ENCODE measurements around the gene SLC25A20.

SLC25A20 gene

GRCh38 chr3:48896936-48897335 lies 1.7 kb downstream of the SLC25A20 start:
- Histone ChIP-seq H3K4me3 (ENCODE audit: low read depth, low read length) (no peak overlapping the region), H3K36me3 (ENCODE audit: control insufficient read depth, insufficient read depth, low read length) (no peaks in the 10 kb centered on the region), H3K27me3 (ENCODE audit: control insufficient read depth, insufficient read depth, low read length) (no peaks in the 10 kb centered on the region), H3K9me3 (ENCODE audit: control insufficient read depth, insufficient read depth, low read length) (no peaks in the 10 kb centered on the region), H3K4me1 (ENCODE audit: control insufficient read depth, insufficient read depth, low read length) (peaks cover 7% of the 10 kb centered on the region; the same call in 1 of the 2 replicates), H3K27ac (ENCODE audit: low read depth, low read length) (no peak overlapping the region), H3K9ac (ENCODE audit: low read depth, low read length) (no peak overlapping the region)

DNA sequence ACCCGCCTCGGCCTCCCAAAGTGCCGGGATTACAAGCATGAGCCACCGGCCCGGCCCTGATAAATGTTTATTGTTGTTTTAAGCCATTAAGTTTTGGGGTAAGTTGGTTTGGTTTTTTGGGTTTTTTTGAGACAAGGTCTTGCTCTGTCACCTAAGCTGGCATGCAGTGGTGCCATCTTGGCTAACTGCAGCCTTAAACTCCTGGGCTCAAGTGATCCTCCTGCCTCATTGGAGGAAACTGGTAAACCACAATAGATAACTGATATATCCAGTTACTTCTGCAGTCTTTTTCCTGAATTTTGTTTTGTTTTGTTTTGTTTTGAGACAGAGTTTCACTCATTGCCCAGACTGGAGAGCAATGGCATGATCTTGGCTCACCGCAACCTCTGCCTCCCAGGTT lies 4.2 kb downstream of the SLC25A20 start:
- H3K27me3 ChIP-seq (ENCODE audit: control insufficient read depth, insufficient read depth, low read length) = no peaks in the 10 kb centered on the region
- H3K4me3 ChIP-seq (ENCODE audit: low read depth, low read length) = no peak overlapping the region

DNA sequence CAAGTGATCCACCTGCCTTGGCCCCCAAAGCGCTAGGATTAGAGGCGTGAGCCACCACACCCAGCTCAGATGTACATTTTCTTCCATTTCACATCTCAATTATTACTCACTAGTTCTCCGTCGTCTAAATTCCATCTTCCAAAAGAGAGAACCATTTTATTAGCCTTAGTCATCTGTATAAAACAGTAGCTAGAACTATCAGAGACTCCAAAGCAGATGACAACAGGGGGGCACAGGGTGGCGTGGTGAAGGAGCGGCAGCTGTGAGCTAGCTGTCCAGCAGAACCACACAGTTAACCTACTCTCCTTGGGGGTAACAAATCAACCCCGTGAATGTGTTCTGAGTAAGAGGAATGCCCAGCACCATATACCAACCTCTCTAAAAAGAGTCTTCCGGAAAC lies 7.1 kb downstream of the SLC25A20 start:
- Histone ChIP-seq H3K9me3 (ENCODE audit: control insufficient read depth, insufficient read depth, low read length) (no peaks in the 10 kb centered on the region), H3K4me3 (ENCODE audit: low read depth, low read length) (no peak overlapping the region), H3K27ac (ENCODE audit: low read depth, low read length) (no peak overlapping the region), H3K9ac (ENCODE audit: low read depth, low read length) (no peak overlapping the region), H3K4me1 (ENCODE audit: control insufficient read depth, insufficient read depth, low read length) (no peaks in the 10 kb centered on the region), H3K27me3 (ENCODE audit: control insufficient read depth, insufficient read depth, low read length) (no peaks in the 10 kb centered on the region), H3K36me3 (ENCODE audit: control insufficient read depth, insufficient read depth, low read length) (no peaks in the 10 kb centered on the region)

More for the DNA sequence above, 4.2 kb downstream of the SLC25A20 start:
- Histone ChIP-seq H3K36me3 (ENCODE audit: control insufficient read depth, insufficient read depth, low read length) (no peaks in the 10 kb centered on the region), H3K9me3 (ENCODE audit: control insufficient read depth, insufficient read depth, low read length) (no peaks in the 10 kb centered on the region), H3K4me1 (ENCODE audit: control insufficient read depth, insufficient read depth, low read length) (peaks cover 7% of the 10 kb centered on the region; the same call in 1 of the 2 replicates), H3K27ac (ENCODE audit: low read depth, low read length) (no peak overlapping the region), H3K9ac (ENCODE audit: low read depth, low read length) (no peak overlapping the region)

GRCh38 chr3:48885753-48886152 lies 12.9 kb downstream of the SLC25A20 start:
- H3K9ac ChIP-seq (ENCODE audit: low read depth, low read length) = no peak overlapping the region
- H3K4me1 ChIP-seq (ENCODE audit: control insufficient read depth, insufficient read depth, low read length) = no peaks in the 10 kb centered on the region
- H3K9me3 ChIP-seq (ENCODE audit: control insufficient read depth, insufficient read depth, low read length) = no peaks in the 10 kb centered on the region
- H3K36me3 ChIP-seq (ENCODE audit: control insufficient read depth, insufficient read depth, low read length) = no peaks in the 10 kb centered on the region
- H3K4me3 ChIP-seq (ENCODE audit: low read depth, low read length) = no peak overlapping the region
- H3K27me3 ChIP-seq (ENCODE audit: control insufficient read depth, insufficient read depth, low read length) = no peaks in the 10 kb centered on the region
- H3K27ac ChIP-seq (ENCODE audit: low read depth, low read length) = no peak overlapping the region

GRCh38 chr3:48881652-48882114 lies 17.0 kb downstream of the SLC25A20 start:
- no peak overlapping the region for H3K27ac ChIP-seq (ENCODE audit: low read depth, low read length)

DNA sequence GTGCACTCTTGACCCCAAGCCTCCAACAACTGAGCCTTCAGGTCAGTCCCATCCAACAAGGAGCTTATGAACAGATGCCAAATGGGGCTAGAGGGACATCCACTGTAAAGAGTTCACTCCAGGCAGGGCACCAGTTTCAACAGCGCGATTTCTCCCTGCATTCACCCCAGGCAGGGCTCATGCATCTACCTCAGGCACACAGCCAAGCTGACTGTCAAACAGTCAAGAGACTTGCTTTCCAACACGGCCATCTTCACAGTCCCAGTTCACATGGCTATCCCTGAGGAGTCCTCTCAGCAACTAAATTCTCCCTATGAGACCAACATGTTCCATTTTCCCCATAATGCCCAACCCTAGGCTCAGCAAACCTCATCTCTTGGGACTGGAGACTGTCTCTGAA lies 17.7 kb downstream of the SLC25A20 start:
- H3K27me3 ChIP-seq (ENCODE audit: control insufficient read depth, insufficient read depth, low read length) = no peaks in the 10 kb centered on the region
- no peaks in the 10 kb centered on the region for H3K9me3 ChIP-seq (ENCODE audit: control insufficient read depth, insufficient read depth, low read length)
- no peaks in the 10 kb centered on the region for H3K4me1 ChIP-seq (ENCODE audit: control insufficient read depth, insufficient read depth, low read length)
- H3K4me3 ChIP-seq (ENCODE audit: low read depth, low read length) = no peak overlapping the region
- H3K9ac ChIP-seq (ENCODE audit: low read depth, low read length) = no peak overlapping the region
- no peak overlapping the region for H3K27ac ChIP-seq (ENCODE audit: low read depth, low read length)
- no peaks in the 10 kb centered on the region for H3K36me3 ChIP-seq (ENCODE audit: control insufficient read depth, insufficient read depth, low read length)

More at GRCh38 chr3:48881652-48882114, 17.0 kb downstream of the SLC25A20 start:
- H3K36me3 ChIP-seq (ENCODE audit: control insufficient read depth, insufficient read depth, low read length) = no peaks in the 10 kb centered on the region
- no peak overlapping the region for H3K4me3 ChIP-seq (ENCODE audit: low read depth, low read length)
- H3K9ac ChIP-seq (ENCODE audit: low read depth, low read length) = no peak overlapping the region
- H3K27me3 ChIP-seq (ENCODE audit: control insufficient read depth, insufficient read depth, low read length) = no peaks in the 10 kb centered on the region
- H3K9me3 ChIP-seq (ENCODE audit: control insufficient read depth, insufficient read depth, low read length) = no peaks in the 10 kb centered on the region
- H3K4me1 ChIP-seq (ENCODE audit: control insufficient read depth, insufficient read depth, low read length) = no peaks in the 10 kb centered on the region

GRCh38 chr3:48879994-48880377 lies 18.7 kb downstream of the SLC25A20 start:
- no peaks in the 10 kb centered on the region for H3K4me1 ChIP-seq (ENCODE audit: control insufficient read depth, insufficient read depth, low read length)
- H3K27ac ChIP-seq (ENCODE audit: low read depth, low read length) = no peak overlapping the region
- no peak overlapping the region for H3K9ac ChIP-seq (ENCODE audit: low read depth, low read length)
- no peaks in the 10 kb centered on the region for H3K9me3 ChIP-seq (ENCODE audit: control insufficient read depth, insufficient read depth, low read length)
- H3K36me3 ChIP-seq (ENCODE audit: control insufficient read depth, insufficient read depth, low read length) = no peaks in the 10 kb centered on the region
- no peaks in the 10 kb centered on the region for H3K27me3 ChIP-seq (ENCODE audit: control insufficient read depth, insufficient read depth, low read length)
- H3K4me3 ChIP-seq (ENCODE audit: low read depth, low read length) = no peak overlapping the region

DNA sequence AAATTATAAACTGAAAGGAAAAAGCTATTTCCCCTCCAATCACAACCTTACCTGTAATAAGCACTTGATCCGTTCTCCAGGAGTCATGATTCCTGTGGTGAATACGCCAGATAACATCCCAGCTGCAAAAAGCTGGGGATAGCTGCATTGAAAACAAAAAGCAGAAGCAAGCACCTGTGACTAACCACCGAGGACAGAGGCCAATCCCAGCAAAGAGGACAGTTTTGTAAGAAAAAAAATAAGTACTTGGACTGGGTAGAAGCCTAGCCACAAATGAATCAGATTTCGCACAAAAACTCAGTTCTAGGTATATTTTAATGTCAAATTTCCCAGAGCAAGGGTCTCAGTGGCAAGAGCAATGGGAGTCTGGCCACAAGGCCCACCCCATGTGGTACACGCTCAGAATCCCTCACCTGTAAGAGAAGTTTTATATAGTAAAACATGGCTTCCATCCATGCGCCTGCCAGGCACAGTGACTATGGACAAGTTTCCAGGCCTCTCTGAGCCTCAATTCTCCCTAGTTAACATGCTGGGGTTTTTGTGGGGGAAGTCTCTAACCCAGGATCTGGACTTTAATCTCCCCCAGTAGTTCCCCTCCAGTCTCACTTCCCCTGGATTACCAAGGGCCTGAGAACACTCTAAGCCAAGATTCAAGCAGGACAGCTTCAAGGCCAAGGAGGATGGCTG lies 19.2 kb downstream of the SLC25A20 start:
- Histone ChIP-seq H3K9ac (ENCODE audit: low read depth, low read length) (no peak overlapping the region), H3K4me3 (ENCODE audit: low read depth, low read length) (no peak overlapping the region)

DNA sequence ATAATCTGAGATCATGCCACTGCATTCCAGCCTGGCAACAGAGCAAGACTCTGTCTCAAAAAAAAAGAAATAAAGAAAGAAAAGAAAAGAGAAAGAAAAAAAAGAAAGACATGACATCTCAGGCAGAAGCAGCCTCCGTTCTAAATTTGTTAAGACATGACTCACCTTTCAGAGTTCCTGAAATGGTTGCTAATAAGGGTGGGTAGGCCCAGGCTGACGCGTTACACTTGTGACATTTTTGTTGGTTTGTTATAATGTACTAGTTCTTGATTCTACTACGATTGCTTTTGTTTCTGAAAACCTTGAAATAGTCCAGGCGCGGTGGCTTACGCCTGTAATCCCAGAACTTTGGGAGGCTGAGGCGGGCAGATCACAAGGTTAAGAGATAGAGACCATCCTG lies 21.0 kb downstream of the SLC25A20 start:
- Histone ChIP-seq H3K27me3 (ENCODE audit: control insufficient read depth, insufficient read depth, low read length) (no peaks in the 10 kb centered on the region), H3K4me3 (ENCODE audit: low read depth, low read length) (no peak overlapping the region), H3K9ac (ENCODE audit: low read depth, low read length) (no peak overlapping the region)

More for the DNA sequence above, 19.2 kb downstream of the SLC25A20 start:
- no peaks in the 10 kb centered on the region for H3K9me3 ChIP-seq (ENCODE audit: control insufficient read depth, insufficient read depth, low read length)
- no peaks in the 10 kb centered on the region for H3K4me1 ChIP-seq (ENCODE audit: control insufficient read depth, insufficient read depth, low read length)
- no peaks in the 10 kb centered on the region for H3K27me3 ChIP-seq (ENCODE audit: control insufficient read depth, insufficient read depth, low read length)
- H3K27ac ChIP-seq (ENCODE audit: low read depth, low read length) = no peak overlapping the region
- no peaks in the 10 kb centered on the region for H3K36me3 ChIP-seq (ENCODE audit: control insufficient read depth, insufficient read depth, low read length)

GRCh38 chr3:48863122-48863521 lies 35.6 kb downstream of the SLC25A20 start:
- Histone ChIP-seq H3K36me3 (ENCODE audit: control insufficient read depth, insufficient read depth, low read length) (no peaks in the 10 kb centered on the region), H3K9me3 (ENCODE audit: control insufficient read depth, insufficient read depth, low read length) (no peaks in the 10 kb centered on the region), H3K27ac (ENCODE audit: low read depth, low read length) (no peak overlapping the region), H3K4me1 (ENCODE audit: control insufficient read depth, insufficient read depth, low read length) (no peaks in the 10 kb centered on the region), H3K9ac (ENCODE audit: low read depth, low read length) (no peak overlapping the region), H3K4me3 (ENCODE audit: low read depth, low read length) (no peak overlapping the region), H3K27me3 (ENCODE audit: control insufficient read depth, insufficient read depth, low read length) (no peaks in the 10 kb centered on the region)

More for the DNA sequence above, 21.0 kb downstream of the SLC25A20 start:
- Histone ChIP-seq H3K9me3 (ENCODE audit: control insufficient read depth, insufficient read depth, low read length) (no peaks in the 10 kb centered on the region), H3K4me1 (ENCODE audit: control insufficient read depth, insufficient read depth, low read length) (no peaks in the 10 kb centered on the region), H3K36me3 (ENCODE audit: control insufficient read depth, insufficient read depth, low read length) (no peaks in the 10 kb centered on the region), H3K27ac (ENCODE audit: low read depth, low read length) (no peak overlapping the region)

GRCh38 chr3:48859206-48859605 lies 39.5 kb downstream of the SLC25A20 start:
- H3K4me1 ChIP-seq (ENCODE audit: control insufficient read depth, insufficient read depth, low read length) = no peaks in the 10 kb centered on the region
- no peaks in the 10 kb centered on the region for H3K9me3 ChIP-seq (ENCODE audit: control insufficient read depth, insufficient read depth, low read length)
- no peak overlapping the region for H3K9ac ChIP-seq (ENCODE audit: low read depth, low read length)
- H3K27me3 ChIP-seq (ENCODE audit: control insufficient read depth, insufficient read depth, low read length) = no peaks in the 10 kb centered on the region
- no peak overlapping the region for H3K4me3 ChIP-seq (ENCODE audit: low read depth, low read length)
- H3K36me3 ChIP-seq (ENCODE audit: control insufficient read depth, insufficient read depth, low read length) = no peaks in the 10 kb centered on the region
- H3K27ac ChIP-seq (ENCODE audit: low read depth, low read length) = no peak overlapping the region
